GM18909 (cell line): ENCODE results near the gene UPF1.
"Not testable (repeated sequence)": the region's sequence is repeated elsewhere in the genome, so short reads cannot be mapped to it uniquely, and the experiment has no call there.

ENCODE experiments used
- ATAC-seq: cut with Tn5 transposase; IDR thresholded peaks from one replicate; pipeline ENCODE4 v1.9.1; 2021; ENCODE audit warnings: mild to moderate bottlenecking; ENCODE audit not compliant: unreplicated experiment, poor library complexity

UPF1 gene

GRCh38 chr19:18798384-18799352 lies 33.1 kb upstream of the UPF1 start:
- no peak for ATAC-seq

GRCh38 chr19:18799389-18799970 lies 32.3 kb upstream of the UPF1 start:
- no peak for ATAC-seq

GRCh38 chr19:18800079-18800478 lies 31.7 kb upstream of the UPF1 start:
- ATAC-seq, result no peak

DNA sequence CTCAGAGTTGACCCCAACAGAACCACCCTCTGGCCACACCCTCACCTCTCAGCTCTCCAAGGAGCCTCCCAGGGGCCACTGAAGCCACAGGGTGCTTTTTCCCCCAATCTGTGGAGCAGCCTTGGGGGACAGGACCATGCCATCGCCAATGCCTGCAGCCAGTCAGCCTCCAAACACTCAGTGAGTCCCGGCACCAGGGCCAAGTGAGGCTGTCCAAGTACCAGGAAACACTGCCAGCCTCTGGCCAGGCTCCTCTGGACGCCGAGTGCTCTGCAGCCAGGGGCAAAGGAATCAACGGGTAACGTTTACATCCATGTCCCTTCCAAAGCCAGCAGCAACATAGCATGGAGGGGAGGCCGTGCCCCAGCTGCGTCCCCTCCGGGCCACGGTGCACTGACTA lies 31.1 kb upstream of the UPF1 start:
- ATAC-seq, result no peak

DNA sequence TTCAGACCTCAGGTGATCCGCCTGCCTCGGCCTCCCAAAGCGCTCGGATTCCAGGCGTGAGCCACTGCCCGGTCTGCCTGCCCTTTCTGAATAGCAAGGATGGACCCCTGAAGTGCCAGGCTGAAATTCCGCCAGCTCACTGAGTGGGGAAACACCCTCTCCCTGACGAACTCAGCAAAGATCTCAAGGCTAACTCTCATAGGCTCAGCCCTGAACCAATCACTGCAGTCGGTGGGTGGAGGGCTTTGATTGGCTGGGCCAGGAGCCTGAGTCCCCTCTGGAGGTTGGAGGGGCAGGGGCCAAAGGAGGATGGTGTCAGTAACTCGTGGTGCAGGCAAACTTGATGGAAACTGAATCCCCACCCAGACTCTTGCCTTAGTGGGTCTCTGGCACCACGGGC lies 29.4 kb upstream of the UPF1 start:
- ATAC-seq, result no peak

DNA sequence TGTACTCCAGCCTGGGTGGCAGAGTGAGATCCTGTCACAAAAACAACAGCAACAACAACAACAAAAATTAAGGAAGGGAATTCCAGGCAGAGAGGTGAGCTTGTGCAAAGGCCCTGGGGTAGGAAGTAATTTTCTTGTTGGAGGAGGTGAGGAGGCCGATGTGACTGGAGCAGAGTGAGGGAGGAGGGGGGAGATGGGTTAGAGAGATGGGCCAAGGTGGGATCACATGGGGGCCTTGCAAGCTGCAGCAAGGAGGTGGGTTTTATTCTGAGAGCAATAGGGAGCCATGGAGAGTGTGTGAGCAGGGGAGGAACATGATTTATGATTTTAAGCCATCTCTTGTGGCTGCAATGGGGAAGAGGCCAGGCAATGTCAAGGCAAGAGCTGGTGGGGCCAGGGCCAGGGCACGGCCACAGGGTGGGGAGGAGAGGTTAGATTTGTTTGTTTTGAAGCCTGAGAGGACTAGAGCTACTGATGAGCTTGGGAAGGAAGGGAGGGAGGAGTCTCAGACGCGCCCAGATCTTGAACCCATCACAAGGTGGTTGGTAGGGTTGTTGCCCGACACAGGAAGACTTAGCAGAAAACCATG lies 28.1 kb upstream of the UPF1 start:
- no peak for ATAC-seq

GRCh38 chr19:18804139-18804601 lies 27.6 kb upstream of the UPF1 start:
- no peak for ATAC-seq

- ATAC-seq, result no peak
Observed at GRCh38 chr19:18804643-18805042, 27.1 kb upstream of the UPF1 start.

DNA sequence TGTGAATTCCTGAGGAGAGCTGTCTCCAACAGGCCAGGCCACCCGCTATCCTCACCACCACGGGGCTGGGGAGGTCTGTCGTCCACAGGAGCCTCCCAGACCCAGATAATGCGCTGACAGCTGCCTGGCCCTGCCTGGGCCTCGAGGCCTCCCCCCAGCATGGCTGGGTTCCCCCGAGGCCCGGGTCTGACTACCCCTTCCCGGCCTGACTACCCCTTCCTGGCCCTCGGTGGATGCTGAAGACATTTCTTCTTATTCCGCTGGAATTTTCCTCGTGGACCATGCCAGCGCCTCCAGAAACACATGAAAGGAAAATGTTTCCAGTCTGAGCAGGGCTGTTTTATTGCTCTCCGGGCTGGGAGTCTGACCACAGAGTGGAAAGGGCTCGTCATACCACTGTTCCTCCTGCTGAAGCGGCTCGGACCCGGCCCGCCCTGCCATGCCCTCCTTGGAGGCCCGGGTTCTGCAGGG lies 23.9 kb upstream of the UPF1 start:
- no peak for ATAC-seq

GRCh38 chr19:18809149-18809868 lies 22.4 kb upstream of the UPF1 start:
- no peak for ATAC-seq

GRCh38 chr19:18811638-18812037 lies 20.1 kb upstream of the UPF1 start:
- ATAC-seq, result not testable (repeated sequence)

- ATAC-seq, result no peak
Observed at GRCh38 chr19:18814063-18814462, 17.7 kb upstream of the UPF1 start.

DNA sequence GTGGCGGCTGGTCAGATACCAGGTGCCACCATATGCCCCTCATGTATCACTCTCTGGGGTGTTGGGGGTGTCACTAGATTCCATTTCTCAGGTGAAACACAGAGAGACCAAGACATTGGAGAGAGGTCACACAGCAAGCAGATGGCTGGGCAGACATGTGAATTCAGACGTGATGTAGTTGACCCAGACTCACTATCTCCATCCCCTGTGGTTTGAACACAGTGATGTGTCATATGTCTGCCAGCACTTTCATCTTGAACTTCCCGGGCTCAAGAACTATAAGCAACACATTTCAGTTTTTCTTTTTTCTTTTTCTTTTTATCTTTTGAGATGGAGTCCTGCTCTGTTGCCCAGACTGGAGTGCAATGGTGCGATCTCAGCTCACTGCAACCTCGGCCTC lies 16.1 kb upstream of the UPF1 start:
- ATAC-seq, result no peak

DNA sequence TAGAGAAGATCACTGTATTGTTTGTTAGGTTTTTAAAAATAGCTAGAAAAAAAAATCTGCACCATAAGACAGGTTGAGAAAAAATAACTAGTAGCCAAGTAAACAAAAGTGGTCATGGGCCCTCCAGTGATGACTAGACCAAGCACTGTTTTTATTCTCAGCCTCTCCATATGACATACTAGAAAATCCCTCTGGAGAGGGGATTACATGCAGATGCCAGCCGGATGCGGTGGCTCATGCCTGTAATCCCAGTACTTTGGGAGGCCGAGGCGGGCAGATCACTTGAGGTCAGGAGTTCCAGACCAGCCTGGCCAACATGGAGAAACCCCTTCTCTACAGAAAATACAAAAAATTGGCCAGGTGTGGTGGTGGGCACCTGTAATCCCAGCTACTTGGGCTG lies 15.1 kb upstream of the UPF1 start:
- not testable (repeated sequence) for ATAC-seq

GRCh38 chr19:18817574-18817973 lies 14.2 kb upstream of the UPF1 start:
- no peak for ATAC-seq

DNA sequence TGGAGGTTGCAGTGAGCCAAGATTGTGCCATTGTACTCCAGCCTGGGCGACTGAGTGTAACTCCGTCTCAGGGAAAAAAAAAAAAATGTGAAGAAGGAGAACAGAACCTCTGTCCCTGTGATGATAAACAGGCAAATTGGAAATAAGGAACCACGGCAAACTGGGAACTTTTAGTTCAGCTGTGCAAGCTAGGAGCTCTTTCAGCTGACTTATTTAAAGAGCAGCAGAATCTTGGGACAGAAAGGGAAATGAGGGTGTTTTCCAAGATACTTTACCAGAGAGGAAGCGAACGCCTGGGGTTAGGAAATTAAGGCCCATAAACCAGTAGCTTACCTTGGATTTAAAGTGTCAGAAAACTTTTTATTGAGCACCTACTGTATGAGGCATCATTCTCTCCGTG lies 3.0 kb upstream of the UPF1 start:
- ATAC-seq, result no peak

DNA sequence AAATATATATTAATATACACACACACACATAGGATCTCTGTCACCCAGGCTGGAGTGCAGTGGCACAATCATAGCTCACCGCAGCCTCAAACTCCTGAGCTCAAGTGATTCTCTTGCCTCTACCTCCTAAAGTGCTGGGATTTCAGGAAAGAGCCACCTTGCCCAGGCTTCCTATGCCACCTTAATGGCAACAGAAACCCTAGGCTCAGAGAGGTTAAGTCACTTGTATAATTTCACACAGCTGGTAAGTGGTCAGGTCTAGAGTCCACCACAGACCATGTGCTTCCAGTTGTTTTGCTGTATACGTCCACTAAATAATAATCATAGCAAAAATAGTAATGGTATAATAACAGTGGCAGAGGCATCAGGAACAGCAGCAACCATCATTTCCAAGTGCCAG lies 1.3 kb upstream of the UPF1 start:
- no peak for ATAC-seq

DNA sequence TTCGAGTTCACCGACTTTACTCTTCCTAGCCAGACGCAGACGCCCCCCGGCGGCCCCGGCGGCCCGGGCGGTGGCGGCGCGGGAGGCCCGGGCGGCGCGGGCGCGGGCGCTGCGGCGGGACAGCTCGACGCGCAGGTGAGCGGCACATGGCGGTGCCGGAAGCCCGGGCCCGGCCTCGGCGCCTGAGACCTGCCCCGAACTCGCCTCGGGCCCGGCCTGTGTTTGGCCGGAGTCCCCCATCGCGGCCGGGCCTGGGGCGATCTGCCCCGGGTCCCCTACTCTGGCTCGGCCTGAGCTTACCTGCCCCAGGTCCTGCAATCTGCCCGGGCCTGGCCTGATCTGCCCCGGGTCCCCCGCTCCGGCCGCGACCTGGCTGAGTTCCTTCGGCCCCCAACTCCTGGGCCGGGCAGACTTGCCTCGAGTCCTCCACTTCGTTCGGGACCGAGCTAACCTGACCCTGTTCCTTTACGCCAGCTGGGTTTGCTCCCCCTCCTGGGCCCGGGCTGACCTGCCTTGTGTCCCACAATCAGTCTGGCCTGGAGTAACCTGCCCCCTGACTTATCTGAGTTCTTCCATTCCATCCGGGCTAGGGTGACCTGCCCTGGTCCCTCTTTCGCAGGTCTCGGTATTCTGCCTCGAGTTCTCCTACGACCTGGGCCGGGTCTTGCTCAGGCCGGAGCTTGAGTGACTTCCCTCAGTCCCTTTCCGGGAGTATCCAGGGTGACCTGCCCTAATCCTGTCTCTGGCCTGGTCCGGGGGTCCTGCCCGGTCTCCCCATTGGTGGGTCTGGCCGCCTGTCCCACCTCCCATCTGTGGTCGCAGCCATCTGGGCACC lies 764 bp downstream of the UPF1 start:
- ATAC-seq, result peak; percentile 22

DNA sequence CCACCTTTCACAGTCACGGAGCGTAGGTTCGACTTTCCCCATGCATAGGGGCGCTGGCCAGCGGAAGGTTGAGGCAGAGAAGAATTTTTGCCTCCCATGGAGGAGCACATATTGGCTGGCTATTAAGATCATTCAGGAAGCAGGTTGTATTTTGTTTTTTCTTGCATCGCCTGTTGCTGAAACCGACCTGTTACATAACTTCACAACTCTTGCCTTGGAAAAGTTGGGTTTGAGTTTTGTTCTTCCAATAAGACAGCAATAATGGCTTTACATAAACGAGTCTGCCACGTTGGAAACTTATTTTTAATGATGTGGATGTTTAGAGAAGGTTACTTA lies 1.4 kb downstream of the UPF1 start:
- ATAC-seq, result no peak
